Urothelium cell line (cell line): ENCODE measurements around the gene NUP210.
A peak's percentile ranks its signal among the peaks of the same experiment; 100 is the strongest.
"Not testable (repeated sequence)": the region's sequence is repeated elsewhere in the genome, so short reads cannot be mapped to it uniquely, and the experiment has no call there.

ENCODE experiments used
- DNase-seq: peaks from one replicate; pipeline ENCODE4 v3.0.0; 2011; ENCODE audit warnings: low spot score, mixed read lengths
- FAIRE-seq: peaks from 2 replicates; lab custom pipeline; 2011; peaks lifted over from hg19 to GRCh38; lab: Jason Lieb, UNC

The NUP210 gene

GRCh38 chr3:13377741-13378140, 42.4 kb downstream of the NUP210 start:
- FAIRE-seq, DNase-seq: not testable (repeated sequence)

- FAIRE-seq, result no peak
- no peak for DNase-seq
Observed at GRCh38 chr3:13377021-13377420, 43.1 kb downstream of the NUP210 start.

- DNase-seq (no peak), FAIRE-seq (no peak)
Observed at GRCh38 chr3:13376091-13376490, 44.0 kb downstream of the NUP210 start.

- no peak for DNase-seq
- FAIRE-seq, result no peak
Observed at GRCh38 chr3:13375464-13375863, 44.7 kb downstream of the NUP210 start.

- DNase-seq (no peak), FAIRE-seq (peak; percentile 79)
Observed at GRCh38 chr3:13373975-13374586, 46.0 kb downstream of the NUP210 start.

- no peak for DNase-seq
- FAIRE-seq, result no peak
Observed at GRCh38 chr3:13372656-13373055, 47.5 kb downstream of the NUP210 start.

- FAIRE-seq (no peak), DNase-seq (no peak)
Observed at GRCh38 chr3:13372126-13372525, 48.0 kb downstream of the NUP210 start.

GRCh38 chr3:13371100-13372075, 48.7 kb downstream of the NUP210 start:
- peak; percentile 33 for DNase-seq
- peak; percentile 9 for FAIRE-seq

GRCh38 chr3:13370609-13371008, 49.5 kb downstream of the NUP210 start:
- FAIRE-seq (no peak), DNase-seq (no peak)

GRCh38 chr3:13370055-13370454, 50.1 kb downstream of the NUP210 start:
- DNase-seq (no peak), FAIRE-seq (no peak)

GRCh38 chr3:13368834-13369233, 51.3 kb downstream of the NUP210 start:
- DNase-seq (no peak), FAIRE-seq (no peak)

- FAIRE-seq (no peak), DNase-seq (no peak)
Observed at GRCh38 chr3:13367728-13368127, 52.4 kb downstream of the NUP210 start.

- FAIRE-seq, result no peak
- no peak for DNase-seq
Observed at GRCh38 chr3:13365390-13366379, 54.4 kb downstream of the NUP210 start.

GRCh38 chr3:13364602-13365271, 55.4 kb downstream of the NUP210 start:
- FAIRE-seq, result no peak

GRCh38 chr3:13362551-13362950, 57.6 kb downstream of the NUP210 start:
- FAIRE-seq, result no peak
- no peak for DNase-seq

More at GRCh38 chr3:13364602-13365271, 55.4 kb downstream of the NUP210 start:
- no peak for DNase-seq

GRCh38 chr3:13359916-13360315, 60.2 kb downstream of the NUP210 start:
- DNase-seq (no peak), FAIRE-seq (no peak)

- DNase-seq (no peak), FAIRE-seq (no peak)
Observed at GRCh38 chr3:13358643-13359042, 61.5 kb downstream of the NUP210 start.

- FAIRE-seq (no peak), DNase-seq (no peak)
Observed at GRCh38 chr3:13358051-13358450, 62.1 kb downstream of the NUP210 start.

GRCh38 chr3:13357074-13357473, 63.0 kb downstream of the NUP210 start:
- DNase-seq (no peak), FAIRE-seq (no peak)

GRCh38 chr3:13353936-13354542, 66.1 kb downstream of the NUP210 start:
- FAIRE-seq, result no peak
- DNase-seq, result peak; percentile 43
